ENCODE results near the gene TMEM150B.

DNA sequence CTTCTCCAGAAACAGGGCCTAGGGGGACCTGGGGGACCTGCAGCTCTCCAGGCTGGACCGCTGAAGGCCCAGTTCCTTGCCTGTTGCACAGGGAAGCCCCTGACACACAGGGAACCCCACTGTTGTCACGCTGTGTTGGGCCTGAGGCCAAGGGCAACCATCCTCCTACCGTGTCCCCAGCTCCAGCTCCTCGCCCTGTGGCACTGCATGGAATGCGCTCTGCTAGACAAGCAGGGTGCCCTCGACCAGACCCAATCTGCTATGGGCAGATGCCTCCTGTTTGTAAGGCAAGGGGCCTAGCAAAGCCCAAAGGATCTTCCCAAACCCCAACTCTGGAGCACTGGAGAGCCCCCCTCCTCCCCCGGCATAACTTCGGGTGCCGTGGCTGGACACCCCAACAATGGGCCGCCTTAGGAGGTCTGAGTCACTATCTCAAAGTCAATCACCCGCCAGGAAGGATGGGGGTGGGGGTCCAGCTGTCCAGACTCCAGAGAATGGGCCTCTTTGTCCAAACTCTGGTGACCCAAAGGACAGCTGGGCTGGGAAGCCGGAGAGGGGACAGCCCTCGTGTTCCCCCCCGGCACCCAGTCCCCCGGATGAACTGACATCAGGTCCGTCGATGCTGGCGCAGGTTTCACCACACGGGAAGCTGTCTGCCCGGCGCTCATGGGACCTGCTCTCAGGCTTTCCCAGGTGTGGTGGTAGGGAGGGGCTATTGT lies 37.6 kb downstream of the TMEM150B start:
- TF ChIP-seq MXI1 (IDR thresholded peaks at IDR 0.05; ENCODE audit: low read depth, low read length), result no peak
- TF ChIP-seq, protein P1, sequence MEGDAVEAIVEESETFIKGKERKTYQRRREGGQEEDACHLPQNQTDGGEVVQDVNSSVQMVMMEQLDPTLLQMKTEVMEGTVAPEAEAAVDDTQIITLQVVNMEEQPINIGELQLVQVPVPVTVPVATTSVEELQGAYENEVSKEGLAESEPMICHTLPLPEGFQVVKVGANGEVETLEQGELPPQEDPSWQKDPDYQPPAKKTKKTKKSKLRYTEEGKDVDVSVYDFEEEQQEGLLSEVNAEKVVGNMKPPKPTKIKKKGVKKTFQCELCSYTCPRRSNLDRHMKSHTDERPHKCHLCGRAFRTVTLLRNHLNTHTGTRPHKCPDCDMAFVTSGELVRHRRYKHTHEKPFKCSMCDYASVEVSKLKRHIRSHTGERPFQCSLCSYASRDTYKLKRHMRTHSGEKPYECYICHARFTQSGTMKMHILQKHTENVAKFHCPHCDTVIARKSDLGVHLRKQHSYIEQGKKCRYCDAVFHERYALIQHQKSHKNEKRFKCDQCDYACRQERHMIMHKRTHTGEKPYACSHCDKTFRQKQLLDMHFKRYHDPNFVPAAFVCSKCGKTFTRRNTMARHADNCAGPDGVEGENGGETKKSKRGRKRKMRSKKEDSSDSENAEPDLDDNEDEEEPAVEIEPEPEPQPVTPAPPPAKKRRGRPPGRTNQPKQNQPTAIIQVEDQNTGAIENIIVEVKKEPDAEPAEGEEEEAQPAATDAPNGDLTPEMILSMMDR (IDR thresholded peaks at IDR 0.05), result no peak
- TF ChIP-seq TAF1 (IDR thresholded peaks at IDR 0.05; ENCODE audit: borderline replicate concordance, low read depth, low read length), result no peak
- TF ChIP-seq JUND (IDR thresholded peaks at IDR 0.05), result no peak
- no peak for TF ChIP-seq EP300 (IDR thresholded peaks at IDR 0.05; ENCODE audit: borderline replicate concordance in 1 of 2, low read depth in 1 of 2, low read length in 1 of 2)
